Progenitor cell of endocrine pancreas (in vitro differentiated cells): ENCODE results near the gene NAA10. TPM values are rescaled to one million over a fixed set of nuclear protein-coding genes. Genes with fewer than 3 reads are reported as not detected.

Source experiments
- DNase-seq: peaks from one replicate; pipeline ENCODE4 v3.0.0; 2021; ENCODE audit warnings: low spot score; ENCODE audit not compliant: unreplicated experiment
- H3K27ac Mint-ChIP-seq: 2 replicates; pipeline ENCODE4 v1.8.0; 2021; ENCODE audit warnings: mild to moderate bottlenecking, moderate library complexity, mixed read lengths
- H3K27me3 Mint-ChIP-seq: 2 replicates; pipeline ENCODE4 v1.8.0; 2021; ENCODE audit warnings: mixed read lengths
- H3K36me3 Mint-ChIP-seq: 2 replicates; pipeline ENCODE4 v1.8.0; 2022; ENCODE audit warnings: mixed read lengths; ENCODE audit not compliant: insufficient read depth
- H3K4me1 Mint-ChIP-seq: 2 replicates; pipeline ENCODE4 v1.8.0; 2021; ENCODE audit warnings: low read depth, mixed read lengths
- H3K4me3 Mint-ChIP-seq: 2 replicates; pipeline ENCODE4 v1.8.0; 2021; ENCODE audit warnings: low read depth, mild to moderate bottlenecking, moderate library complexity, mixed read lengths
- H3K9me3 Mint-ChIP-seq: 2 replicates; pipeline ENCODE4 v1.8.0; 2021; ENCODE audit warnings: low read depth, mixed read lengths
- CTCF ChIP-seq: fragments of 200-600 bp; sonication (generic); IDR thresholded peaks from one replicate; pipeline ENCODE4 v1.5.0; 2021; ENCODE audit warnings: antibody characterized with exemption, mild to moderate bottlenecking; ENCODE audit not compliant: unreplicated experiment
- total RNA-seq: library from RNA; stranded (reverse); gene quantifications from 2 replicates; pipeline ENCODE4 v1.2.1, GENCODE V29; 2021

The NAA10 gene
- total RNA-seq, 1 donor from 2014 or later, result 85.3 TPM

GRCh38 chrX:153939573-153939972 lies 4.7 kb upstream of the NAA10 start:
- H3K27me3 Mint-ChIP-seq, result no peaks in the 10 kb centered on the region
- H3K36me3 Mint-ChIP-seq, result no peaks in the 10 kb centered on the region
- no peak for TF ChIP-seq CTCF
- no peak overlapping the region for H3K4me3 Mint-ChIP-seq
- H3K9me3 Mint-ChIP-seq, result peaks cover 4% of the 10 kb centered on the region
- DNase-seq, result no peak
- no peak overlapping the region for H3K27ac Mint-ChIP-seq
- peaks cover 1% of the 10 kb centered on the region for H3K4me1 Mint-ChIP-seq

GRCh38 chrX:153938226-153938786 lies 3.5 kb upstream of the NAA10 start:
- H3K4me3 Mint-ChIP-seq, result no peak overlapping the region
- H3K9me3 Mint-ChIP-seq, result peaks cover 4% of the 10 kb centered on the region
- peaks cover 5% of the 10 kb centered on the region for H3K4me1 Mint-ChIP-seq
- DNase-seq, result no peak
- H3K27ac Mint-ChIP-seq, result peak overlapping the region; percentile 49
- H3K36me3 Mint-ChIP-seq, result no peaks in the 10 kb centered on the region
- H3K27me3 Mint-ChIP-seq, result no peaks in the 10 kb centered on the region
- TF ChIP-seq CTCF, result no peak

GRCh38 chrX:153937056-153937455 lies 2.2 kb upstream of the NAA10 start:
- Mint-ChIP-seq H3K4me1 (peaks cover 5% of the 10 kb centered on the region), H3K27me3 (no peaks in the 10 kb centered on the region), H3K9me3 (peaks cover 4% of the 10 kb centered on the region), H3K4me3 (no peak overlapping the region), H3K27ac (no peak overlapping the region), H3K36me3 (no peaks in the 10 kb centered on the region)
- DNase-seq, result no peak
- TF ChIP-seq CTCF, result no peak

GRCh38 chrX:153935326-153935851 lies 552 bp upstream of the NAA10 start:
- no peak for TF ChIP-seq CTCF
- peaks cover 5% of the 10 kb centered on the region for H3K4me1 Mint-ChIP-seq
- no peaks in the 10 kb centered on the region for H3K27me3 Mint-ChIP-seq
- H3K4me3 Mint-ChIP-seq, result peak overlapping the region; percentile 68
- H3K27ac Mint-ChIP-seq, result no peak overlapping the region
- peaks cover 7% of the 10 kb centered on the region for H3K9me3 Mint-ChIP-seq
- H3K36me3 Mint-ChIP-seq, result peaks cover 4% of the 10 kb centered on the region
- no peak for DNase-seq

GRCh38 chrX:153934148-153934761 lies 582 bp downstream of the NAA10 start:
- Mint-ChIP-seq H3K4me3 (peak overlapping the region; percentile 86), H3K4me1 (peaks cover 5% of the 10 kb centered on the region), H3K27me3 (no peaks in the 10 kb centered on the region), H3K27ac (no peak overlapping the region), H3K36me3 (peaks cover 4% of the 10 kb centered on the region), H3K9me3 (peaks cover 7% of the 10 kb centered on the region)
- no peak for TF ChIP-seq CTCF
- no peak for DNase-seq
